GM12878 (cell line): ENCODE data around the gene IL1R2.

Experiments used
- BMI1 ChIP-seq: fragments of 450-650 bp; IDR thresholded peaks from 2 replicates; pipeline ENCODE4 v1.6.1; 2016; ENCODE audit warnings: mild to moderate bottlenecking, moderate library complexity, borderline replicate concordance
- POLR2A ChIP-seq: IDR thresholded peaks from 2 replicates; pipeline ENCODE4 v1.6.1; 2011; ENCODE audit warnings: low read depth, mild to moderate bottlenecking, low read length
- SUPT20H ChIP-seq: IDR thresholded peaks from 2 replicates; pipeline ENCODE4 v1.6.1; 2011; ENCODE audit warnings: low read depth, mild to moderate bottlenecking, low read length, moderate library complexity, borderline replicate concordance; ENCODE audit not compliant: control insufficient read depth
- TF ChIP-seq, protein P1 (sequence below), 3 experiments: IDR thresholded peaks in 2 of 3; conservative IDR thresholded peaks in 1 of 3; 2 replicates each; pipeline ENCODE4 v1.5.1; 2011; ENCODE audit warnings: low read depth in 3 of 3, low read length in 3 of 3, mild to moderate bottlenecking in 3 of 3, control low read depth in 2 of 3, moderate library complexity in 2 of 3, inconsistent platforms in 1 of 3, mixed read lengths in 1 of 3; ENCODE audit not compliant: control insufficient read depth in 2 of 3, insufficient read depth in 1 of 3; ENCODE audit errors: extremely low read depth in 1 of 3
- TF ChIP-seq, protein P2 (sequence below): IDR thresholded peaks from 2 replicates; pipeline ENCODE4 v1.6.1; 2012; ENCODE audit warnings: low read length, inconsistent platforms

DNA sequence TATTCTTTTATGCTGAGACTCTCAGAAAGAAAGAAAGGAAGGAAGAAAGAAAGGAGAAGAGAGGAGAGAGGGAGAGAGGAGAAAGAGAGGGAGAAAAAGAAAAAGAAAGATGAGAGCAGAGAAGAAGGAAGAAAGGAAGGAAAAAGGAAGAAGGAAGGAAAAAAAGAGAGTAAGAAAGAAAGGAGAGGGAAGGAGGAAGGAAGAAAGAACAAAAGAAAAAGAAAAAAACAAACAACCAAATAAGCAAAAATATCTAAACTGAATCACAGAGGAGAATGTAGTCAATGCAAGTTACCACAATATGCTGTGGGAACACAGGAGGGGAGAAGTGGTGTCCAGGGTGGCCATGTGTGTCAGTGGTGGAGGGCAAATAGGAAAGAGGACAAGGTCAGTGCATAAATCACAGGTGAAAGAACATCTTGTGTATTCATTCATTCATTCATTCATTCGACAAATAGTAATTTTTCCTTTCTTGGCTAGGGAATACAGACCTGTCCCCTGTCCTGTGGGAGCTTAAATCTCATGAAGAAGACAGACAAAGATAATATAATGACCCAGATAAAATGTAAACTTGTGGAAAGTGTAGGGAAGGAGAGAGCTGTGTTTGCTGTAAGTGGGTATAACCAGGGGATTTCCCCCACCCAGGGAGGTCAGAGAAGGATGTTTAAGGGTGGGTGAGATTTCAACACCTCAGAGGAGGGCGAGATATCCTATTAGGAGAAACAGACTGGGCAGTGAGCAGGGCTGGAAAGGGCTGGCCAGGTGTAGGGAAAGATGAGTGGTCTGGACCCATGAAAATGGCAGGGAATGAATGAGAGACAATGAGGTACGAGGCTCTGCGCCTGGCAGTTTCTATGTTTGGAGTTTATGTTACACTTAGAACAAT lies 50.7 kb downstream of the IL1R2 start:
- TF ChIP-seq, protein P1, sequence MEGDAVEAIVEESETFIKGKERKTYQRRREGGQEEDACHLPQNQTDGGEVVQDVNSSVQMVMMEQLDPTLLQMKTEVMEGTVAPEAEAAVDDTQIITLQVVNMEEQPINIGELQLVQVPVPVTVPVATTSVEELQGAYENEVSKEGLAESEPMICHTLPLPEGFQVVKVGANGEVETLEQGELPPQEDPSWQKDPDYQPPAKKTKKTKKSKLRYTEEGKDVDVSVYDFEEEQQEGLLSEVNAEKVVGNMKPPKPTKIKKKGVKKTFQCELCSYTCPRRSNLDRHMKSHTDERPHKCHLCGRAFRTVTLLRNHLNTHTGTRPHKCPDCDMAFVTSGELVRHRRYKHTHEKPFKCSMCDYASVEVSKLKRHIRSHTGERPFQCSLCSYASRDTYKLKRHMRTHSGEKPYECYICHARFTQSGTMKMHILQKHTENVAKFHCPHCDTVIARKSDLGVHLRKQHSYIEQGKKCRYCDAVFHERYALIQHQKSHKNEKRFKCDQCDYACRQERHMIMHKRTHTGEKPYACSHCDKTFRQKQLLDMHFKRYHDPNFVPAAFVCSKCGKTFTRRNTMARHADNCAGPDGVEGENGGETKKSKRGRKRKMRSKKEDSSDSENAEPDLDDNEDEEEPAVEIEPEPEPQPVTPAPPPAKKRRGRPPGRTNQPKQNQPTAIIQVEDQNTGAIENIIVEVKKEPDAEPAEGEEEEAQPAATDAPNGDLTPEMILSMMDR (IDR thresholded peaks at IDR 0.05 in 2 of 3, conservative IDR thresholded peaks at IDR 0.05 in 1 of 3; ENCODE audit: control insufficient read depth in 2 of 3, extremely low read depth in 1 of 3, insufficient read depth in 1 of 3, low read depth in 3 of 3, low read length in 3 of 3): no peak
- TF ChIP-seq POLR2A: no peak
- TF ChIP-seq SUPT20H: no peak
- TF ChIP-seq, protein P2, sequence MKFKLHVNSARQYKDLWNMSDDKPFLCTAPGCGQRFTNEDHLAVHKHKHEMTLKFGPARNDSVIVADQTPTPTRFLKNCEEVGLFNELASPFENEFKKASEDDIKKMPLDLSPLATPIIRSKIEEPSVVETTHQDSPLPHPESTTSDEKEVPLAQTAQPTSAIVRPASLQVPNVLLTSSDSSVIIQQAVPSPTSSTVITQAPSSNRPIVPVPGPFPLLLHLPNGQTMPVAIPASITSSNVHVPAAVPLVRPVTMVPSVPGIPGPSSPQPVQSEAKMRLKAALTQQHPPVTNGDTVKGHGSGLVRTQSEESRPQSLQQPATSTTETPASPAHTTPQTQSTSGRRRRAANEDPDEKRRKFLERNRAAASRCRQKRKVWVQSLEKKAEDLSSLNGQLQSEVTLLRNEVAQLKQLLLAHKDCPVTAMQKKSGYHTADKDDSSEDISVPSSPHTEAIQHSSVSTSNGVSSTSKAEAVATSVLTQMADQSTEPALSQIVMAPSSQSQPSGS: no peak
- TF ChIP-seq BMI1: no peak
